GM12878 (cell line): ENCODE measurements around the gene CEP120. TPM values are rescaled to one million over a fixed set of nuclear protein-coding genes. Genes with fewer than 3 reads are reported as not detected.
A peak's percentile ranks its signal among the peaks of the same experiment; 100 is the strongest.

Source experiments
- BCL11A ChIP-seq: IDR thresholded peaks from 2 replicates; pipeline ENCODE4 v1.6.1; 2011; ENCODE audit warnings: low read depth, low read length
- BMI1 ChIP-seq: fragments of 450-650 bp; IDR thresholded peaks from 2 replicates; pipeline ENCODE4 v1.6.1; 2016; ENCODE audit warnings: mild to moderate bottlenecking, moderate library complexity, borderline replicate concordance
- EED ChIP-seq: sonication (generic); IDR thresholded peaks from 2 replicates; pipeline ENCODE4 v1.6.1; 2016; ENCODE audit warnings: antibody characterized with exemption, low read depth
- ETV6 ChIP-seq, 2 experiments: fragments of 450-650 bp in 1 of 2; IDR thresholded peaks in 1 of 2; conservative IDR thresholded peaks in 1 of 2; 2 replicates each; pipeline ENCODE4 v1.6.1; 2014; ENCODE audit warnings: antibody characterized with exemption in 1 of 2, borderline replicate concordance in 1 of 2, low read depth in 1 of 2, mild to moderate bottlenecking in 1 of 2, moderate library complexity in 1 of 2
- FOXM1 ChIP-seq: IDR thresholded peaks from 2 replicates; pipeline ENCODE4 v1.6.1; 2012; ENCODE audit warnings: low read depth, mild to moderate bottlenecking, inconsistent platforms, low read length, moderate library complexity
- GATAD2B ChIP-seq: fragments of 450-650 bp; conservative IDR thresholded peaks from 2 replicates; pipeline ENCODE4 v1.6.1; 2017; ENCODE audit warnings: low read depth, mild to moderate bottlenecking, moderate library complexity
- HSF1 ChIP-seq: fragments of 150-350 bp; IDR thresholded peaks from 2 replicates; pipeline ENCODE4 v1.6.1; 2014; ENCODE audit warnings: mild to moderate bottlenecking, low read depth, low read length
- JUNB ChIP-seq: IDR thresholded peaks from 2 replicates; pipeline ENCODE4 v1.6.1; 2016; ENCODE audit warnings: antibody characterized with exemption, mild to moderate bottlenecking
- JUND ChIP-seq: IDR thresholded peaks from 2 replicates; pipeline ENCODE4 v1.6.1; 2012; ENCODE audit warnings: low read depth, mild to moderate bottlenecking, low read length, improper control_type of control experiment, moderate library complexity
- MTA3 ChIP-seq: IDR thresholded peaks from 2 replicates; pipeline ENCODE4 v1.6.1; 2012; ENCODE audit warnings: low read length, inconsistent platforms, borderline replicate concordance
- MXI1 ChIP-seq: fragments of 150-350 bp; IDR thresholded peaks from 2 replicates; pipeline ENCODE4 v1.6.1; 2011; ENCODE audit warnings: low read depth, mild to moderate bottlenecking, inconsistent platforms, low read length, improper control_type of control experiment
- PRDM15 ChIP-seq: fragments of 450-650 bp; formaldehyde crosslinking; IDR thresholded peaks from 2 replicates; pipeline ENCODE4 v1.4.0; 2020; ENCODE audit warnings: mild to moderate bottlenecking, moderate library complexity
- RB1 ChIP-seq: fragments of 450-650 bp; formaldehyde crosslinking; IDR thresholded peaks from 2 replicates; pipeline ENCODE4 v1.6.1; 2017; ENCODE audit warnings: mild to moderate bottlenecking, borderline replicate concordance
- SMAD1 ChIP-seq: fragments of 450-650 bp; IDR thresholded peaks from 2 replicates; pipeline ENCODE4 v1.6.1; 2018; ENCODE audit warnings: mild to moderate bottlenecking, low read depth; ENCODE audit not compliant: partially characterized antibody
- SREBF1 ChIP-seq: IDR thresholded peaks from 2 replicates; pipeline ENCODE4 v1.6.1; 2012; ENCODE audit warnings: mild to moderate bottlenecking, low read length
- TAF1 ChIP-seq: IDR thresholded peaks from 2 replicates; pipeline ENCODE4 v1.6.1; 2011; ENCODE audit warnings: mild to moderate bottlenecking, low read depth, low read length, borderline replicate concordance
- ZNF207 ChIP-seq: fragments of 450-650 bp; IDR thresholded peaks from 2 replicates; pipeline ENCODE4 v1.6.1; 2014; ENCODE audit warnings: antibody characterized with exemption, mild to moderate bottlenecking, borderline replicate concordance
- ZNF24 ChIP-seq: fragments of 450-650 bp; IDR thresholded peaks from 2 replicates; pipeline ENCODE4 v1.6.1; 2017; ENCODE audit warnings: antibody characterized with exemption, mild to moderate bottlenecking
- ZNF622 ChIP-seq: fragments of 450-650 bp; IDR thresholded peaks from 2 replicates; pipeline ENCODE4 v1.6.1; 2017; ENCODE audit warnings: mild to moderate bottlenecking, inconsistent platforms
- ZNF687 ChIP-seq: fragments of 450-650 bp; IDR thresholded peaks from 2 replicates; pipeline ENCODE4 v1.6.1; 2017; ENCODE audit warnings: mild to moderate bottlenecking, moderate library complexity
- polyA plus RNA-seq, 11 experiments: library from polyadenylated mRNA; depleted of rRNA in 4 of 11; unstranded in 6 of 11; stranded (reverse) in 5 of 11; fragments of >200 nt; fragmentation: Nextera tagmentation in 4 of 11; fragmentation: Illumina TruSeq in 1 of 11; extraction: Ambion mirVana in 4 of 11; extraction: Trizol in 1 of 11; gene quantifications; 1 replicate in 1 of 11; 2 replicates in 10 of 11; pipeline versions ENCODE4 v1.2.1 to v1.2.3, GENCODE V29; 2011 to 2016; ENCODE audit warnings: inconsistent platforms in 2 of 11, missing spikeins in 2 of 11, low read depth in 1 of 11
- total RNA-seq, 4 experiments: library from RNA; depleted of rRNA in 3 of 4; stranded (reverse); fragments of >200 nt in 3 of 4; fragmentation: Illumina TruSeq in 1 of 4; extraction: Trizol in 1 of 4; gene quantifications; 2 replicates each; pipeline versions ENCODE4 v1.2.1 to v1.2.3, GENCODE V29; 2013 to 2021

Gene CEP120
- total and polyA plus RNA-seq, 10 of the 15 experiments (the other 5 are each of a cell fraction or from before 2014, with no cell fraction given), result 4.1 to 23.0 (median 13.1) TPM

GRCh38 chr5:123448017-123448617 lies 24.9 kb upstream of the CEP120 start (continued):
- TF ChIP-seq PRDM15 (CRISPR knock-in tag) (no peak), SREBF1 (peak; percentile 61), MXI1 (peak; percentile 34; the same call in 1 of the 2 replicates), ZNF622 (no peak), EED (peak; percentile 27), GATAD2B (no peak; the same call in 1 of the 2 replicates), ZNF24 (no peak; the same call in none of the 2 replicates), FOXM1 (peak; percentile 94), ETV6 (conservative IDR thresholded peaks at IDR 0.05 in 1 of 2, IDR thresholded peaks at IDR 0.05 in 1 of 2; ENCODE audit: borderline replicate concordance in 1 of 2, low read depth in 1 of 2) (peak in 1 of 2 experiments; percentile 67; a peak in 1 of 4 replicates), ZNF687 (no peak), JUND (peak; percentile 89), JUNB (peak; percentile 98), BMI1 (peak; percentile 81), MTA3 (peak; percentile 95), ZNF207 (no peak), HSF1 (no peak), BCL11A (peak; percentile 86), TAF1 (no peak), RB1 (no peak), SMAD1 (no peak)
